ENCODE results near the gene TSPEAR. TPM values are rescaled to one million over a fixed set of nuclear protein-coding genes. Genes with fewer than 3 reads are reported as not detected.

TSPEAR gene
- total RNA-seq, 3 donors from 2014 or later (not counting 1 experiment from before 2014, with no cell fraction given): not detected

DNA sequence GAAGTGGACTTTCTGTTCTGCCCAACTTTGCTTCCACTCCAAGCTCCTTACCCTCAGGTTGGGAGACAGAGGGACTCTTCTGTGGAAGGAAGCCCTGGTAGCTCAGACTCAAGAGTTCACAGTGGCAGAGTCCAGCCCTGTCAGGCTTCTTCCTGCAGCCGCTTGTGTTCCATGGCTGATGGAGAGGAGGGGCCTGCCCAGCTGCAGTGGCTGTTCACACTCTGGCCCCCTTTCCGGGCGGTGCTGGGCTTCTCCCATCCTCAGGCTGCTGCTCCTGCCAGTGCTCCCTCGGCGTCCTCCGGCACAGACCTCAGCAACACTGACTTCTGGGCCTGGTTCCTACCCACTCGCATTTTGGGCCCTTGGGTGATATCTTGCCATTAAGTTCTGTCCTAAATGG, 175.4 kb downstream of the TSPEAR start:
- H3K27me3 Mint-ChIP-seq (ENCODE audit: low read depth in 2 of 2): peaks cover 0 to 2% of the 10 kb centered on the region in 2 donors
- H3K4me1 Mint-ChIP-seq: no peaks in the 10 kb centered on the region
- H3K27ac Mint-ChIP-seq: no peak overlapping the region
- no peak for ATAC-seq
- Histone ChIP-seq H3K9me3 (ENCODE audit: control insufficient read depth, insufficient read depth, low read length) (no peaks in the 10 kb centered on the region), H3K27ac (ENCODE audit: low read length) (no peak overlapping the region), H3K4me1 (ENCODE audit: control insufficient read depth, insufficient read depth, low read length) (no peaks in the 10 kb centered on the region), H3K36me3 (ENCODE audit: control insufficient read depth, insufficient read depth, low read length) (no peaks in the 10 kb centered on the region), H3K4me3 (ENCODE audit: low read length) (no peak overlapping the region), H3K27me3 (ENCODE audit: control insufficient read depth, insufficient read depth, low read length) (no peaks in the 10 kb centered on the region)
- H3K4me3 Mint-ChIP-seq: no peak overlapping the region
- intact Hi-C loops (cut with micrococcal nuclease): no loop called here
- 89% methylated on average over 7 of the region's 7 CpGs for WGBS (ENCODE audit: insufficient coverage)
- no peaks in the 10 kb centered on the region for H3K9me3 Mint-ChIP-seq
- TF ChIP-seq, protein P1, sequence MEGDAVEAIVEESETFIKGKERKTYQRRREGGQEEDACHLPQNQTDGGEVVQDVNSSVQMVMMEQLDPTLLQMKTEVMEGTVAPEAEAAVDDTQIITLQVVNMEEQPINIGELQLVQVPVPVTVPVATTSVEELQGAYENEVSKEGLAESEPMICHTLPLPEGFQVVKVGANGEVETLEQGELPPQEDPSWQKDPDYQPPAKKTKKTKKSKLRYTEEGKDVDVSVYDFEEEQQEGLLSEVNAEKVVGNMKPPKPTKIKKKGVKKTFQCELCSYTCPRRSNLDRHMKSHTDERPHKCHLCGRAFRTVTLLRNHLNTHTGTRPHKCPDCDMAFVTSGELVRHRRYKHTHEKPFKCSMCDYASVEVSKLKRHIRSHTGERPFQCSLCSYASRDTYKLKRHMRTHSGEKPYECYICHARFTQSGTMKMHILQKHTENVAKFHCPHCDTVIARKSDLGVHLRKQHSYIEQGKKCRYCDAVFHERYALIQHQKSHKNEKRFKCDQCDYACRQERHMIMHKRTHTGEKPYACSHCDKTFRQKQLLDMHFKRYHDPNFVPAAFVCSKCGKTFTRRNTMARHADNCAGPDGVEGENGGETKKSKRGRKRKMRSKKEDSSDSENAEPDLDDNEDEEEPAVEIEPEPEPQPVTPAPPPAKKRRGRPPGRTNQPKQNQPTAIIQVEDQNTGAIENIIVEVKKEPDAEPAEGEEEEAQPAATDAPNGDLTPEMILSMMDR (IDR thresholded peaks at IDR 0.05): no peak
- H3K36me3 Mint-ChIP-seq: no peaks in the 10 kb centered on the region
- peak in 1 of 2 donors; percentile 7 for DNase-seq

DNA sequence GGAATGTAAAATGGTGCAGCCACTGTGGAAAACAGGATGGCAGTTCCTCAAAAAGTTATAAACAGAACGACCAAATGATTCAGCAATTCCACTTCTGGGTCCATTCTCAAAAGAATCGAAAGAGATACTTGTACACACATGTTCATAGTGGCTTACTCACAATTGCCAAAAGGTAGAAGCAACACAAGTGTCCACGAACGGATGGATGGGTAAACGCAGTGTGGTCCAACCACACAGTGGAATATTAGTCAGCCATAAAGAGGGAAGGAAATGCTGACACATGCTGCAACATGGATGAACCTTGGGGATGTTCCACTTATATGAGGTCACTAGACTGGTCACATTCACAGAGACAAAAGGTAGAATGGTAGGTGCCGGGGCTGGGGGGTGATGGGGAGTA, 176.7 kb downstream of the TSPEAR start:
- Mint-ChIP-seq H3K36me3 (no peaks in the 10 kb centered on the region), H3K4me3 (no peak overlapping the region), H3K27ac (no peak overlapping the region), H3K27me3 (ENCODE audit: low read depth in 2 of 2) (peaks cover 0 to 2% of the 10 kb centered on the region in 2 donors), H3K9me3 (no peaks in the 10 kb centered on the region), H3K4me1 (no peaks in the 10 kb centered on the region)
- Histone ChIP-seq H3K27me3 (ENCODE audit: control insufficient read depth, insufficient read depth, low read length) (no peaks in the 10 kb centered on the region), H3K4me1 (ENCODE audit: control insufficient read depth, insufficient read depth, low read length) (no peaks in the 10 kb centered on the region), H3K9me3 (ENCODE audit: control insufficient read depth, insufficient read depth, low read length) (no peaks in the 10 kb centered on the region), H3K27ac (ENCODE audit: low read length) (no peak overlapping the region), H3K36me3 (ENCODE audit: control insufficient read depth, insufficient read depth, low read length) (no peaks in the 10 kb centered on the region), H3K4me3 (ENCODE audit: low read length) (no peak overlapping the region)
- intact Hi-C loops (cut with micrococcal nuclease): no loop called here
- whole genome bisulfite sequencing (ENCODE audit: insufficient coverage): 91% methylated on average over 6 of the region's 6 CpGs
- TF ChIP-seq, protein P1 (IDR thresholded peaks at IDR 0.05): no peak
- DNase-seq (no peak), ATAC-seq (no peak)

DNA sequence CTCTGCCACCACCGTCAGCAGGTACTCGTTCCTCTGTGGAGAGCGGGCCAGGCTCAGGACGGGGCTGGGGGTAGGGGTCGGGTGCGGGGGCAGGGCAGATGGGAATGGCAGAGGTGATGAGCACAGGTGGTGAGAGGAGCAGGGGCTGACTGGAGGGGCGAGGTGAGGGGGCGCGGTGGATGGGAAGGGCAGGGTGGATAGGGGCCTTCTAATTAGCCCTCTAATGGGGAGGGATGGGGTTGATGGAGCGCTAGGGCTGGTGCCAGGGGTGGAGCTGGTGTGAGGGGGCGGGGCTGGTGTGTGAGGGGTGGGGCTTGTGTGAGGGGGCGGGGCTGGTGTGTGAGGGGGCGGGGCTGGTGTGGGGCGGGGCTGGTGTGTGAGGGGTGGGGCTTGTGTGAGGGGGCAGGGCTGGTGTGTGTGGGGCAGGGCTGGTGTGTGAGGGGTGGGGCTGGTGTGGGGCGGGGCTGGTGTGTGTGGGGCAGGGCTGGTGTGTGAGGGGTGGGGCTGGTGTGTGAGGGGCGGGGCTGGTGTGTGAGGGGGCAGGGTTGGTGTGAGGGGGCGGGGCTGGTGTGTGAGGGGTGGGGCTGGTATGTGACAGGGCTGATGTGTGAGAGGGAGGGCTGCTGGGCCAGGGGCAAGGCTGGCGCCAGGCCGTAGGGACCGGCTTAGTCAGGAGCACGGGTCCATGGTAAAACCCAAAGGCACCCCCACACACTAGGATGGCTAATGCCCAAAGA, 177.3 kb downstream of the TSPEAR start:
- WGBS (ENCODE audit: insufficient coverage): 94% methylated on average over 15 of the region's 21 CpGs
- Histone ChIP-seq H3K9me3 (ENCODE audit: control insufficient read depth, insufficient read depth, low read length) (no peaks in the 10 kb centered on the region), H3K27ac (ENCODE audit: low read length) (no peak overlapping the region), H3K27me3 (ENCODE audit: control insufficient read depth, insufficient read depth, low read length) (no peaks in the 10 kb centered on the region), H3K4me3 (ENCODE audit: low read length) (no peak overlapping the region), H3K36me3 (ENCODE audit: control insufficient read depth, insufficient read depth, low read length) (no peaks in the 10 kb centered on the region), H3K4me1 (ENCODE audit: control insufficient read depth, insufficient read depth, low read length) (no peaks in the 10 kb centered on the region)
- H3K4me3 Mint-ChIP-seq: no peak overlapping the region
- peaks cover 0 to 3% of the 10 kb centered on the region in 2 donors for H3K4me1 Mint-ChIP-seq
- TF ChIP-seq, protein P1 (IDR thresholded peaks at IDR 0.05): no peak
- H3K27me3 Mint-ChIP-seq (ENCODE audit: low read depth in 2 of 2): peaks cover 0 to 2% of the 10 kb centered on the region in 2 donors
- H3K27ac Mint-ChIP-seq: no peak overlapping the region
- intact Hi-C loops (cut with micrococcal nuclease): no loop called here
- ATAC-seq (peak in 1 of 3 donors; percentile 35), DNase-seq (no peak)
- H3K9me3 Mint-ChIP-seq: no peaks in the 10 kb centered on the region
- no peaks in the 10 kb centered on the region for H3K36me3 Mint-ChIP-seq
